Measurements from ENCODE around the gene LRRC27.

LRRC27 gene

GRCh38 chr10:132311338-132311939, 20.6 kb upstream of the LRRC27 start:
- Histone ChIP-seq H3K9me3 (ENCODE audit: insufficient read depth, low read length) (no peaks in the 10 kb centered on the region), H3K9ac (ENCODE audit: low read length) (no peak overlapping the region), H3K79me2 (ENCODE audit: insufficient read depth, low read length) (no peaks in the 10 kb centered on the region), H3K36me3 (ENCODE audit: low read length) (no peaks in the 10 kb centered on the region), H3K4me2 (ENCODE audit: low read depth, low read length, poor library complexity, severe bottlenecking) (no peak overlapping the region), H3K27ac (ENCODE audit: low read depth, low read length) (no peak overlapping the region), H3K9me2 (replicated peaks; ENCODE audit: insufficient read depth, low read length) (no peaks in the 10 kb centered on the region), H3F3A (ENCODE audit: insufficient read depth) (no peaks in the 10 kb centered on the region), H3K4me3 (ENCODE audit: insufficient read depth, low read length, poor library complexity, severe bottlenecking) (no peak overlapping the region), H2AFZ (ENCODE audit: low read depth, low read length, severe bottlenecking) (no peak overlapping the region), H4K20me1 (ENCODE audit: low read depth, low read length) (no peaks in the 10 kb centered on the region), H3K27me3 (ENCODE audit: low read length) (no peaks in the 10 kb centered on the region)
- no peak for TF ChIP-seq EZH2phosphoT487 (conservative IDR thresholded peaks at IDR 0.05; ENCODE audit: low read length)
- no peak for TF ChIP-seq CTCF (IDR thresholded peaks at IDR 0.05; ENCODE audit: insufficient read depth, low read length, poor library complexity, severe bottlenecking)

GRCh38 chr10:132313305-132313704, 18.7 kb upstream of the LRRC27 start:
- Histone ChIP-seq H3K27ac (ENCODE audit: low read depth, low read length) (no peak overlapping the region), H2AFZ (ENCODE audit: low read depth, low read length, severe bottlenecking) (no peak overlapping the region), H3K9me2 (replicated peaks; ENCODE audit: insufficient read depth, low read length) (no peaks in the 10 kb centered on the region), H3K36me3 (ENCODE audit: low read length) (no peaks in the 10 kb centered on the region), H3K27me3 (ENCODE audit: low read length) (no peaks in the 10 kb centered on the region), H3K4me3 (ENCODE audit: insufficient read depth, low read length, poor library complexity, severe bottlenecking) (no peak overlapping the region), H4K20me1 (ENCODE audit: low read depth, low read length) (no peaks in the 10 kb centered on the region), H3K9me3 (ENCODE audit: insufficient read depth, low read length) (no peaks in the 10 kb centered on the region), H3F3A (ENCODE audit: insufficient read depth) (no peaks in the 10 kb centered on the region), H3K79me2 (ENCODE audit: insufficient read depth, low read length) (no peaks in the 10 kb centered on the region), H3K4me2 (ENCODE audit: low read depth, low read length, poor library complexity, severe bottlenecking) (no peak overlapping the region), H3K9ac (ENCODE audit: low read length) (no peak overlapping the region)
- no peak for TF ChIP-seq CTCF (IDR thresholded peaks at IDR 0.05; ENCODE audit: insufficient read depth, low read length, poor library complexity, severe bottlenecking)
- no peak for TF ChIP-seq EZH2phosphoT487 (conservative IDR thresholded peaks at IDR 0.05; ENCODE audit: low read length)

- Histone ChIP-seq H3K4me3 (ENCODE audit: insufficient read depth, low read length, poor library complexity, severe bottlenecking) (no peak overlapping the region), H3K27ac (ENCODE audit: low read depth, low read length) (no peak overlapping the region), H4K20me1 (ENCODE audit: low read depth, low read length) (no peaks in the 10 kb centered on the region), H3K4me2 (ENCODE audit: low read depth, low read length, poor library complexity, severe bottlenecking) (no peak overlapping the region), H3K36me3 (ENCODE audit: low read length) (no peaks in the 10 kb centered on the region), H2AFZ (ENCODE audit: low read depth, low read length, severe bottlenecking) (no peak overlapping the region), H3K9me2 (replicated peaks; ENCODE audit: insufficient read depth, low read length) (no peaks in the 10 kb centered on the region), H3K9ac (ENCODE audit: low read length) (no peak overlapping the region), H3K27me3 (ENCODE audit: low read length) (no peaks in the 10 kb centered on the region), H3K79me2 (ENCODE audit: insufficient read depth, low read length) (no peaks in the 10 kb centered on the region), H3F3A (ENCODE audit: insufficient read depth) (no peaks in the 10 kb centered on the region), H3K9me3 (ENCODE audit: insufficient read depth, low read length) (no peaks in the 10 kb centered on the region)
- TF ChIP-seq EZH2phosphoT487 (conservative IDR thresholded peaks at IDR 0.05; ENCODE audit: low read length) (no peak), CTCF (IDR thresholded peaks at IDR 0.05; ENCODE audit: insufficient read depth, low read length, poor library complexity, severe bottlenecking) (no peak)
Measured at GRCh38 chr10:132313865-132314264, 18.1 kb upstream of the LRRC27 start.

All from SU-DHL-6 (cell line).